ENCODE data around the gene COL4A6. TPM values are rescaled to one million over a fixed set of nuclear protein-coding genes. Genes with fewer than 3 reads are reported as not detected.

The COL4A6 gene
- total RNA-seq, 1 donor from 2014 or later: not detected

- no peak overlapping the region for H3K4me3 Mint-ChIP-seq
- H3K36me3 Mint-ChIP-seq (ENCODE audit: low read depth): no peaks in the 10 kb centered on the region
- no peak overlapping the region for H3K27ac Mint-ChIP-seq
- no peak for DNase-seq
- no peaks in the 10 kb centered on the region for H3K27me3 Mint-ChIP-seq
- no peaks in the 10 kb centered on the region for H3K9me3 Mint-ChIP-seq
- no peaks in the 10 kb centered on the region for H3K4me1 Mint-ChIP-seq
- intact Hi-C loops (cut with micrococcal nuclease): no loop called here
Observed at GRCh38 chrX:108303682-108304081, 134.5 kb downstream of the COL4A6 start.

- H3K36me3 Mint-ChIP-seq (ENCODE audit: low read depth): no peaks in the 10 kb centered on the region
- no peak overlapping the region for H3K4me3 Mint-ChIP-seq
- intact Hi-C loops (cut with micrococcal nuclease): no loop called here
- no peak overlapping the region for H3K27ac Mint-ChIP-seq
- H3K27me3 Mint-ChIP-seq: no peaks in the 10 kb centered on the region
- H3K9me3 Mint-ChIP-seq: no peaks in the 10 kb centered on the region
- H3K4me1 Mint-ChIP-seq: no peaks in the 10 kb centered on the region
- no peak for DNase-seq
Observed at GRCh38 chrX:108299704-108300103, 138.5 kb downstream of the COL4A6 start.

- no peak for DNase-seq
- no peak overlapping the region for H3K27ac Mint-ChIP-seq
- H3K36me3 Mint-ChIP-seq (ENCODE audit: low read depth): no peaks in the 10 kb centered on the region
- H3K4me1 Mint-ChIP-seq: no peaks in the 10 kb centered on the region
- intact Hi-C loops (cut with micrococcal nuclease): no loop called here
- no peaks in the 10 kb centered on the region for H3K27me3 Mint-ChIP-seq
- H3K9me3 Mint-ChIP-seq: no peaks in the 10 kb centered on the region
- no peak overlapping the region for H3K4me3 Mint-ChIP-seq
Observed at GRCh38 chrX:108299101-108299591, 139.1 kb downstream of the COL4A6 start.

- Mint-ChIP-seq H3K9me3 (no peaks in the 10 kb centered on the region), H3K27ac (no peak overlapping the region), H3K36me3 (ENCODE audit: low read depth) (no peaks in the 10 kb centered on the region), H3K4me3 (no peak overlapping the region), H3K4me1 (no peaks in the 10 kb centered on the region), H3K27me3 (no peaks in the 10 kb centered on the region)
- intact Hi-C loops (cut with micrococcal nuclease): no loop called here
- no peak for DNase-seq
Observed at GRCh38 chrX:108298165-108298602, 140.0 kb downstream of the COL4A6 start.

GRCh38 chrX:108297290-108297689, 140.9 kb downstream of the COL4A6 start:
- Mint-ChIP-seq H3K27me3 (no peaks in the 10 kb centered on the region), H3K36me3 (ENCODE audit: low read depth) (no peaks in the 10 kb centered on the region), H3K27ac (no peak overlapping the region), H3K4me1 (no peaks in the 10 kb centered on the region), H3K9me3 (no peaks in the 10 kb centered on the region), H3K4me3 (no peak overlapping the region)
- no peak for DNase-seq
- intact Hi-C loops (cut with micrococcal nuclease): no loop called here

GRCh38 chrX:108292053-108292452, 146.2 kb downstream of the COL4A6 start:
- Mint-ChIP-seq H3K27ac (no peak overlapping the region), H3K4me3 (no peak overlapping the region), H3K36me3 (ENCODE audit: low read depth) (no peaks in the 10 kb centered on the region), H3K4me1 (no peaks in the 10 kb centered on the region), H3K27me3 (no peaks in the 10 kb centered on the region), H3K9me3 (no peaks in the 10 kb centered on the region)
- no peak for DNase-seq
- intact Hi-C loops (cut with micrococcal nuclease): no loop called here

GRCh38 chrX:108285918-108286317, 152.3 kb downstream of the COL4A6 start:
- no peak for DNase-seq
- no peak overlapping the region for H3K27ac Mint-ChIP-seq
- H3K9me3 Mint-ChIP-seq: no peaks in the 10 kb centered on the region
- no peaks in the 10 kb centered on the region for H3K4me1 Mint-ChIP-seq
- H3K4me3 Mint-ChIP-seq: no peak overlapping the region
- H3K27me3 Mint-ChIP-seq: peaks cover 2% of the 10 kb centered on the region
- no peaks in the 10 kb centered on the region for H3K36me3 Mint-ChIP-seq (ENCODE audit: low read depth)
- intact Hi-C loops (cut with micrococcal nuclease): no loop called here

- no peak for DNase-seq
- intact Hi-C loops (cut with micrococcal nuclease): no loop called here
- no peaks in the 10 kb centered on the region for H3K9me3 Mint-ChIP-seq
- no peak overlapping the region for H3K27ac Mint-ChIP-seq
- no peaks in the 10 kb centered on the region for H3K4me1 Mint-ChIP-seq
- H3K27me3 Mint-ChIP-seq: peaks cover 2% of the 10 kb centered on the region
- H3K36me3 Mint-ChIP-seq (ENCODE audit: low read depth): no peaks in the 10 kb centered on the region
- no peak overlapping the region for H3K4me3 Mint-ChIP-seq
Observed at GRCh38 chrX:108285356-108285755, 152.9 kb downstream of the COL4A6 start.

- Mint-ChIP-seq H3K27ac (no peak overlapping the region), H3K27me3 (no peaks in the 10 kb centered on the region), H3K4me3 (no peak overlapping the region), H3K4me1 (no peaks in the 10 kb centered on the region), H3K36me3 (ENCODE audit: low read depth) (no peaks in the 10 kb centered on the region), H3K9me3 (no peaks in the 10 kb centered on the region)
- intact Hi-C loops (cut with micrococcal nuclease): no loop called here
- no peak for DNase-seq
Observed at GRCh38 chrX:108275732-108276131, 162.5 kb downstream of the COL4A6 start.

- Mint-ChIP-seq H3K27me3 (no peaks in the 10 kb centered on the region), H3K9me3 (no peaks in the 10 kb centered on the region), H3K36me3 (ENCODE audit: low read depth) (no peaks in the 10 kb centered on the region), H3K4me3 (no peak overlapping the region), H3K27ac (no peak overlapping the region), H3K4me1 (no peaks in the 10 kb centered on the region)
- no peak for DNase-seq
- intact Hi-C loops (cut with micrococcal nuclease): no loop called here
Observed at GRCh38 chrX:108271397-108271787, 166.8 kb downstream of the COL4A6 start.

GRCh38 chrX:108270739-108271396, 167.4 kb downstream of the COL4A6 start:
- no peaks in the 10 kb centered on the region for H3K36me3 Mint-ChIP-seq (ENCODE audit: low read depth)
- H3K9me3 Mint-ChIP-seq: no peaks in the 10 kb centered on the region
- no peak overlapping the region for H3K27ac Mint-ChIP-seq
- no peaks in the 10 kb centered on the region for H3K27me3 Mint-ChIP-seq
- DNase-seq: no peak
- no peak overlapping the region for H3K4me3 Mint-ChIP-seq
- intact Hi-C loops (cut with micrococcal nuclease): no loop called here
- no peaks in the 10 kb centered on the region for H3K4me1 Mint-ChIP-seq

GRCh38 chrX:108270280-108270679, 167.9 kb downstream of the COL4A6 start:
- intact Hi-C loops (cut with micrococcal nuclease): no loop called here
- no peaks in the 10 kb centered on the region for H3K27me3 Mint-ChIP-seq
- no peaks in the 10 kb centered on the region for H3K9me3 Mint-ChIP-seq

GRCh38 chrX:108268434-108269080, 169.7 kb downstream of the COL4A6 start:
- Mint-ChIP-seq H3K9me3 (no peaks in the 10 kb centered on the region), H3K27me3 (no peaks in the 10 kb centered on the region), H3K4me1 (no peaks in the 10 kb centered on the region), H3K27ac (no peak overlapping the region), H3K36me3 (ENCODE audit: low read depth) (no peaks in the 10 kb centered on the region), H3K4me3 (no peak overlapping the region)
- intact Hi-C loops (cut with micrococcal nuclease): no loop called here
- DNase-seq: no peak

More at GRCh38 chrX:108270280-108270679, 167.9 kb downstream of the COL4A6 start:
- no peak for DNase-seq
- Mint-ChIP-seq H3K27ac (no peak overlapping the region), H3K4me3 (no peak overlapping the region), H3K4me1 (no peaks in the 10 kb centered on the region), H3K36me3 (ENCODE audit: low read depth) (no peaks in the 10 kb centered on the region)

GRCh38 chrX:108267557-108267956, 170.7 kb downstream of the COL4A6 start:
- Mint-ChIP-seq H3K4me1 (no peaks in the 10 kb centered on the region), H3K27me3 (no peaks in the 10 kb centered on the region), H3K4me3 (no peak overlapping the region), H3K36me3 (ENCODE audit: low read depth) (no peaks in the 10 kb centered on the region), H3K9me3 (no peaks in the 10 kb centered on the region), H3K27ac (no peak overlapping the region)
- intact Hi-C loops (cut with micrococcal nuclease): no loop called here
- DNase-seq: no peak

All from activated CD4-positive, alpha-beta T cell treated with anti-CD3 and anti-CD28 coated beads, Interleukin-2, amount 10 ng/mL, durations not matched to agents 24 days and 14 days (primary cell).